Measurements from ENCODE around the gene WDR70.
"Not testable (repeated sequence)": the region's sequence is repeated elsewhere in the genome, so short reads cannot be mapped to it uniquely, and the experiment has no call there.

Gene WDR70

DNA sequence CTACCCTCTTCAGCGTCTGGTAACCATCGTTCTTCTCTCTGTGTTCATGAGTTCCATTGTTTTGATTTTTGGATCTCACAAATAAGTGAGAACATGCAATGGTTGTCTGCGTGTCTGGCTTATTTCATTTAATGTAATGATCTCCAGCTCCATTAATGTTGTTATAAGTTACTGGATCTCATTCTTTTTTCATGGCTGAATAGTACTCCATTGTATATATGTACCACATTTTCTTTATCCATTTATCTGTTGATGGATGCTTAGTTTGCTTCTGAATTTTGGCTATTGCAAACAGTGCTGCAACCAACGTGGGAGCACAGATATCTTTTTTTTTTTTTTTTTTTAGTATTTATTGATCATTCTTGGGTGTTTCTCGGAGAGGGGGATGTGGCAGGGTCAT is 139.2 kb downstream of the WDR70 start:
- not testable (repeated sequence) for DNase-seq

DNA sequence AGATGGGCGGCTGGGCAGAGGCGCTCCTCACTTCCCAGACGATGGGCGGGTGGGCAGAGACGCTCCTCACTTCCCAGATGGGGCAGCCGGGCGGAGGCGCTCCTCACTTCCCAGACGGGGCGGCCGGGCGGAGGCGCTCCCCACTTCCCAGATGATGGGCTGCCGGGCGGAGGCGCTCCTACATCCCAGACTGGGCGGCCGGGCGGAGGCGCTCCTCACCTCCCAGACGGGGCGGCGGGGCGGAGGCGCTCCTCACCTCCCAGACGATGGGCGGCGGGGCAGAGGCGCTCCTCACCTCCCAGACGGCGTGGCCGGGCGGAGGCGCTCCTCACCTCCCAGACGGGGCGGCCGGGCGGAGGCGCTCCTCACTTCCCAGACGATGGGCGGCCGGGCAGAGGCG is 140.2 kb downstream of the WDR70 start:
- no peak for DNase-seq

DNA sequence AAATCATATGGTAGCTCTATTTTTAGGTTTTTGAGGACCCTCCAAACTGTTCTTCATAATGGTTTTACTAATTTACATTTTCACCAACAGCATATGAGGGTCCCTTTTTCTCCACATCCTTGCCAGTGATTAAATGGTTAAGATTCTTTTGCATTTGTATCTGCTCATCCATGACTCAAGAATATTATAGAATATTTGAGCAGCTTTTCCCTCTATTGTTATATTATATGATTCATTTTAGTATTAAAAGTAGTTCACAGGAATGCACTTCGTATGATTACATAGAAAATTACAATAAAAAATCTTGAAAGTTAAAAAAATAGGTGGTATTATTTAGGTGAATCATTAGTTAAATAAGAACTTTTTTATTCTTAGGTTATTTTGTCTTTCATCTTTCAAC is 140.7 kb downstream of the WDR70 start:
- DNase-seq: no peak

DNA sequence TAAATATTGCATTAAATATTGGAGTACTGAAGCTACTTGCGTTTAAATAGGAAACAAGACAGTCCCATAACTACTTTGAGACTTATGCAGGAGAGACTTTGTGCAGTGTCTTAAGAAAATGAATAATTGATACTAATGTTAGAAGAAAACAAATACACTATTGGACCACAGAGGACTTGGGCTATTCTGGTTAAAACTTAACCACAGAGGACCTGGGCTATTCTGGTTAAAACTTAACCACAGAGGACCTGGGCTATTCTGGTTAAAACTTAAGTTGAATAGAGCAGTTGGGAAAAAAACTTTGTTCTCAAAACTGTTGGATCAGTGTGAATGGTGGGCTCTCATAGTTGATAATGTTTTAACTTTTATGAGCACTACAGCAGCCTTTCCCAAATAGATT is 141.7 kb downstream of the WDR70 start:
- no peak for DNase-seq

DNA sequence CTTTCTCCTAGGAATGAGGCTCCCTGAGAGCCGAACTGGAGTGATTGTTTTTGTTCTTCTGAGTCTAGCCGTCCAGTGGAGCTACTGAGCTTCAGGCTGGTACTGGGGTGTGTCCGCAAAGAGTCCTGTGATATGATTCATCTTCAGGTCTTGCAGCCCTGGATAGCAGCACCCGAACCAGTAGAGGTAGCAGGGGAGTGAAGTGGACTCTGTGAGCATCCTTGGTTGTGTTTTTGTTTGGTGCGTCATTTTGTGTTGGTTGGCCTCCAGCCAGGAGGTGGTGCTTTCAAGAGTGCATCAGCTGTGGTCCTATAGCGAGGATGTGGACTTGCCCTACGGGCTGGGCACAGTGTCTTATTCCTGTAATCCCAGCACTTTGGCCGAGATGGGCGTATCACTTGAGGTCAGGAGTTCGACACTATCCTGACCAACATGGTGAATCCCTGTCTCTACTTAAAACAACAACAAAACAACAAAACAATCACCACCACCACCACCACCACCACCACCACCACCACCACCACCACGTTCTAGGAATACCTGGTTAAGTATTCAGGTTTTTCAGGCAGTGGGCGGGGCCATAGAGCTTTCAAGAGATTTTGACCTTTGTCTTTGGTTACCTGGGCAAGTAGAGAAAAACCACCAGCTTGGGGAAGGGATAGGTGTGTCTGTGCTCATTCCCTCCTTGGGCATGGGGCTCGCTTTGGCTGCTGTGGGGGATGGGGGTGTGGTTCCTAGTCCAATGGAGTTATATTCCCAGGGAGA is 154.0 kb downstream of the WDR70 start:
- DNase-seq: no peak

DNA sequence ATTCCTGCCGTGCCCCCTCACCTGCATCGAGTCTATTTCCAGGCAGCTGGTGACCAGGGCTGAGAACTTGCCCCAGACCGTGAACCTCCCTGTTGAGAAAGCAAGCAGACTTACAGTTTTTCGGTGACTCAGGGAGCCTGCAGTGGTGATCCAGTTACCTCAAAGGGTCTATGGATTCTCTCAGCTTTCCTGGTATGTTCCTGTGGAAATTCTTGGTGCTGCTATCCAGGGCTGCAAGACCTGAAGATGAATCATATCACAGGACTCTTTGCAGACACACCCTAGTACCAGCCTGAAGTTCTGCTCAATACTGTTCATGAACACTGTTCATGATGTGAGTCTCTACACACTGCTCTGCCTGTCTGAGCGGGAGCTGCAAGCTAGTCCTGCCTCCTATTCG is 154.7 kb downstream of the WDR70 start:
- DNase-seq: no peak

DNA sequence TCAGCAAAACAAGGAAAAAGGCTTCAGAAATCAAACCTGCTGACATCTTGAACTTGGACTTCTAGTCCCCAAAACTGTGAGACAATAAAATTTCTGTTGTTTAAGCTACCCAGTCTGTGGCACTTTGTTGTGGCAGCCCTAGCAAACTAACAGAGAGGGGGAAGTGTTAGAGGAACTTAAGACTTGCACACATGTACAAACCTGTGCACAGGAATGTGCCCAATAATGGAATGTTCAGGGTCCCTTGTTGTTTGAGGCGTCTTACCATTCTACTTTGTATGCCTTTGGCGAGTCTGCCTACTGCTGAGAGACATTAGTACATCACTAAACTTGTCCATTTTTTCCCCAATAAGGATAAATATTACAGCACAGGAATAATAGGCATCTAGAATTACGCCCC is 160.3 kb downstream of the WDR70 start:
- DNase-seq: no peak

DNA sequence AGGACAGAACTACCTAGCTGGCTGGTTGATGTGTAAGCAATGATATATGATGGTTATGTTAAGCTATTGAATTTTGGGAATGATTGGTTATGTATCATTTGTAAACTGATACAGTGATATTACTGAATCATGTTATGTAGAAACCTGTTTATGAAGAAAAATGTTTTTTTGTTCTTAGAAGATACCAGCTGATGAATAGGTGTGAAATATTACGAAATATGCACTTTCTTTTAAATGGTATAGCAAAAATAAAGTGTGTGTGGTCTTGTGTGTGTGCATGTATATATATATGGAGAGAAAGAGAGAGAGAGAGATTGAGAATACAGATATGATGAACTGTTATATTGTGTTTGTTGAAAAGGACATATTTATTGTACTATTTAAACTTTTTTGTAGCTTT is 164.1 kb downstream of the WDR70 start:
- no peak for DNase-seq

DNA sequence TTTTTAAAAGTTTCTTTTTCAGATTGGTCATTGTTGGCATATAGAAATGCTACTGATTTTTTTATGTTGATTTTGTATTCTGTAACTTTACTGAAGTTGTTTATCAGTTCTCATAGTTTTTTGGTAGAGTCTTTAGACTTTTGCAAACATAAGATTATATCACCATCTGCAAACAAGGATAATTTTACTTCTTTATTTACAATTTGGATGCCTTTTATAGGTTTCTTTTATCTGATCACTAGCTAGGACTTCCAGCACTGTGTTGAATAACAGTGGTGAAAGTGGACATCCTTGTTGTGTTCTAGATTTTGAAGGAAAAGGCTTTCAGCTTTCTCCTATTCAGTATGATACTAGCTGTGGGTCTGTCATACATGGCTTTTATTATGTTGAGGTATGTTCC is 170.3 kb downstream of the WDR70 start:
- no peak for DNase-seq

DNA sequence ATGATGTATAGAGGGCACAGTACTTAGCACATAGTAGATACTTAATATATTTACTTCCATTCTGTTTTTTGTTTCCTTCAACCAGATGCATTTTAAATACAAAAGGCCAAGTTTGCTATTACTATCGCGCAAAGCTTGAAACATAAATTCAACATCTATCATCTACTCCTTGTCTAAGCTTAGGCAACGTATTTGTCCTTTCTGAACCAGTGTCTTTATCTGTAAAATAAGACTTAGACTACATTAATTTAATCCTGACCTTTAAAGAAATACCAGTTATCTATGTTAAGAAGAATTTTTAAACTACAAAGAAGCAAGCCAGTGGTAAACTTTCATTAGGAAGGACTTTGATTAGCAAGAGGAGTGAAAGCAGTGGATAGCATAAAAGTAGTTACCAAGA is 173.0 kb downstream of the WDR70 start:
- DNase-seq: no peak

DNA sequence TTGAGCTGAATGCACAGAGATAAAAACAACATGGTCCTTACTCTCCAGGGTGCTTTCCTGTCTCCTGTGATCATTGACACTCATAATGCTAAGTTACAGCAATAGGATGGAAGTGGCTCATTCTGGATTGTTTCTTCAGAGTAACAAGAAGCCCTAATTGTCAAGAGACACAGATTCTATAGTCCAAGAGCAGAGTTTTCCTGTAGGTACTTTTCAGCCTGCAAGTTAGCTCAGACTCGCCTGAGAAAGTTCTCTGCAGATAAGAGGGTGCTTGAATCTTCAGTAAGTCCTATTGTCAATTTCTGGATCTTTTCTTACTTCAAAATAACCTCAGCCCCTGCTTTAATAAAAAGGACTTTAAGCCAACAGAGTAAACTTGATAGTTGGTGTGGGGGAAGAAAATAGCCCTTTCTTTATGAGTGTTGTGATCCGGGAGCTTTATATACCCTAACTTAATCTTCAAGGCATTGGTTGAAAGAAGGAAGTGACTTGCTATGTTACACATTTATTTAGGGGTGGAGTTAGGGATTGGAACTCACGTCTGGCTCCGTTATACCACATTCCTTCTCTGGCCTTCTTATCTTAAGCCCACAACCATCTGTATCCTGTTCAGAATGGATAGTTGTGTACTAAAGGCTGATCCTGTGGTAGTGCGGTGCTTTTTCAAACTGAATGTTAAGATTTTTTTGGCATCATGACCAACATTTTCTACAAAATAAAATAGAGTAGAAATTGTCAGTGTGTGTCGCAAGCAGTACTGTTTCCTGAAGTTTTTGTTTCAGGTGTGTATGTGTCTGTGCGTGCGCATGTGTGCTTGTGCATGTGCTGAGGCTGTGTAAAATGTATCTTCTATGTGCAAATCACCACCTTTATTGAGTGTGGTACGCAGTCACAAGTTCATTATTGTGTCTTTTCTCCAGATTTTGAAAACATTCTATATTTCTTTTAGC is 173.9 kb downstream of the WDR70 start:
- DNase-seq: no peak

DNA sequence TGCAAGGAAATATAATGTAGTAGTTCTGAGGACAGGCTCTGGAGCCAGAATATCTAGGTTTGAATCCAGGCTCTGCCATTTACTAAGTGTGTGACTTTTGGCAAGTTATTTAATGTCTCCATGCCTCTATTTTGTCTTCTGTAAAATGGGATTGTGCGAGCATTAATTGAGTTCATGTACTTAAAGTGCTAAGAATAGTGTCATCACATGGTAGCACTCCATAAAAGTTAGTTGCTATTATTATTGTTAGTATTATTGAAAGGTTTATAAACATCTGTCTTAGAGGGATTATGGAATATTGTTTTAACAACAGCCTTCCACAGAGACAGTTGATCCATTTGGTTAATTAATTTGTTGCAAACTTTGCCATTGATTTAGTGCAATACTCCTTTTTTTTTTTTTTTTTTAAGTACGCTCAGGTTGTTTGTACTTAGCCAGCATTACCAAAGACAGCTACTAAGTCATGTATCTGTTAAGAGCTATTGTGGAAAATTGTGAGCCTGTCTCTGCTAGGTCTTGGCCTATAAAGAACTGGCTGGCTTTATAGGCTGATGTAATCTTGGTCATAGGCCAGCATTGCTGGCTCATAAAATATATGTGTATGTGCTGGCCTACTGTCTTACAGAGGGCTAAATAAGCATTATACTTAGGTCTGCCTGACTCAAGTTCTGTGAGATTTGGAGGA is 174.7 kb downstream of the WDR70 start:
- no peak for DNase-seq

DNA sequence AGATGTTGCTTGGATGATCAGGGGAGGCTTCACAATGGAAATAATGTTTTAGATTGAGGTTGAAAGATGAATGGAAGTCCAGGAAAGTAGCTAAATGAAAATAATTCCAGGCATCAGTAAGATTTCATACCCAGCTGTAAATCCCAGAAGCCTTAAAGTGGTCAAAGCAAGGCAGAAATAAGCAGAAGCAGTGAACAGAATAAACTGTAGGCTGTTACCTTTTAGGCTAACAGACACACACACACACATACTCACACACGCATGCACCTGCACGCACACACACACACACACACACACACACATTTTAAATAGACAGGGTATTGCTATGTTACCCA is 175.3 kb downstream of the WDR70 start:
- DNase-seq: no peak

DNA sequence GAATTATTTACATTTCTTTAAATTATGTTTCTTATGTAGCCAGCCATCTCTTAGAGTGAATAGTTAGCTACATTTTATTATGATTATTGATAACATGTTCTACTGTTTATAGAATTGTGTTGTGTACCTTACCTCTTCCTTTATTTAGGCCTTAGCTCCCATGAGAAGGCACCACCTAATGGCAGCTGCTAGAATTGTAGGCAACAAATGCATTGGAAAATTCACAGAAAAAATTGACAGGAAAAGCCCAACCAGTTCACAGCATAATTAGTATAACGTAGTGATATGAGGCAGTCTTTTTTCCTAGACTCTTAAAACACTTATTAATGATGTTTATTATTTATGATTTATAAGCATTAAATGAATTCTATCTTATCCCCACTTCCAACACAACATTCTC is 175.8 kb downstream of the WDR70 start:
- DNase-seq: no peak

DNA sequence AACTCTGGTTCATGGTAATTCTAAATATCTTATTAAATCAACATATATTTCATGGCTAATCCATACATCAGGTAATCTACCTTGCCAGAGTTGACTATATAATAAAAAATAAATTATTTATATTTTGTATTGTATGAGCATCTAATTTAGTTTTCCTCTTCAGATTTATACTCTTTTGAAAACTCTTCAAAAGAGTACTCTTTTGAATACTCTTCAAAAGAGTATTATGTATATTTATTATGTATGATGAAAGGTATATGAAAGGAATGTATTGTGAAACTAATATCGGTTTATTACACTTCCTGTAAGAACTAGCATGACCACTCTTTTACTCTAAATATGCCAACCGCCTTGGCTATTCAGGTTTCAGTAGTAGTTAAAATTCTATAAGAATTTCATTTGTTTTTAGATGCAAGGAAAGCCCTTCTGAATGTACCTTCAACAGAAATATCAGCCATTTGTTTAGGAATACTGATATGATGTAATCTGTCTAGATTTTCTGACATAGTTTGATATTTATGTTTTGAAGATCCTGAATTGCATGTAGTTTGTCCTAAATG is 178.7 kb downstream of the WDR70 start:
- no peak for DNase-seq

DNA sequence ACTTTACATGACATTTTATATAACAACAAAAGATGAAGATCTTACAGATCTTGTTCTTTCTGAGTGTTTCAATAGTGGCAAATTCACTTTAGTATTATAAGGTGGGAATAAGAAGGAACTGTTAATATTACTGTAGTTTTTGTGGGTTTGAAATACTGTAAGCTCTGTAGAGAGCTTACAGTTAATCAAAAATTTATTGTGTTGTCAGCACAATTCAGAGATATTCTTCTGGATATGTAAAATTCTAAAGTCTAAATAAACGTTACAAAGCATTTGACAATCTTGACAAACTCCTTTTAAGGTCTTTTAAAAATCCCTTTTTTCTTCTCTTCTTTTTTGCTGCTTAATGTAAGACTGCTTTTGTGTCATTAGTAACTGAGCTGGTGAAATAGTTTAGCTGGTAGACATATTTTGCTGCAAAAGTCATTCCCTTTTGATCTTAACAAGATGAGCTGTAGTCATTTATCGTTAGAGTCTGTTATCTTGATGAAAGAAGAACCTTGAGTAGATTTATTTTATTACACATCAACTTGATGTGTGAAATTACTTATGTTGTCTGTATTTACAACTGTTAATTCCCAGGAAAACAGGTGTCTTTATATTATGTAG is 186.0 kb downstream of the WDR70 start:
- no peak for DNase-seq

DNA sequence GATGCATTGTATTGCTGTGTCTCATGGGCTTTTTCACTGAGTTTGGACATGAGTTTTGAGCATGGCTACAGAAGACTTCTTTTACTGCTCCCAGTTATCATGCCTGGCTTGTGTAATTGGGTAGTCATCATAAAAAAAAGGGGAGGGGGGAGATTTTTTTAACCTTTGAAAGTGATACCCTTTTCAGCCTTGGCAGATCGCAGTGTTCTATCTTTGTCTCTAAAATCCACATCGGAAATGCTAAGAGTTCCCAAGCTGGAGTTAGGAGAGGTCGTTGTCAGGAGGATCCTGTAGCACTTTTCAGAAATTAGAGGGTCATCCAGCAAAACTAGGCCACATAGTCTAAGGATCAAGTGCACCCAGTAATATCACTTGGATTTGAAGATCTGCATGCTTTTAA is 188.4 kb downstream of the WDR70 start:
- DNase-seq: no peak

DNA sequence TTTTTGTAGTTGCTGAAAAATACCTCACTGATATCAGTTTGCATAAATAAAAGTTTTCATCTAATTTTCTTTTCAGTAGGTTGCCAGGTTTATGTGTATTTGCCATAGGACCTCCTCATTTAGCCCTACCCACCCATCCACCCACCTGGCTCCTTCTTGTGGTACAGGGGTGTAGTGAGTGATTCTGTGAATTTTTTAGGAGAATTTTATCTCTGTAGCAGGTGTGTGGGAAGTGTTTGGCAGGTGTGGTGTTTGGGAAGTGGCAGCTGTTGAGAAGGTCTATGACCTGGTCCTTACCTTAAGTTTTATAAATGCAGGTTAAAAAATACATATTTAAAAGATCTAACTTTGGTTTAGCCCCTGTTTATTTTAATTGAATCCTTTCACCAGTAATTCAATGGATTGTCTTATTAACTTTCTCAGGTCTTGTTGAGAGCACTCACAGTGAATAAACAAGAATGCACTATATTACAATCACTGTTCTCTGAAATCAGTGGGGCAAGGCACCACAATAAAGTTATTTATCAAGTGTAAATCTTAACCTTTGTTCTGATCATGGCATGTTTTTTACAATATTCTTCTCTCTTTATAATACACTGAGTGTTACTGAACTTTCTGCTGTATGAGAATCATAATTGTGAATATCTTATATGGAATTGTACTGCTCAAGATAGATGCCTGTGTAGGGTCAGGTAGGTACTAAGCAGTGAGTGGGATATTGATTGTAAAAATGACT is 189.1 kb downstream of the WDR70 start:
- DNase-seq: no peak

DNA sequence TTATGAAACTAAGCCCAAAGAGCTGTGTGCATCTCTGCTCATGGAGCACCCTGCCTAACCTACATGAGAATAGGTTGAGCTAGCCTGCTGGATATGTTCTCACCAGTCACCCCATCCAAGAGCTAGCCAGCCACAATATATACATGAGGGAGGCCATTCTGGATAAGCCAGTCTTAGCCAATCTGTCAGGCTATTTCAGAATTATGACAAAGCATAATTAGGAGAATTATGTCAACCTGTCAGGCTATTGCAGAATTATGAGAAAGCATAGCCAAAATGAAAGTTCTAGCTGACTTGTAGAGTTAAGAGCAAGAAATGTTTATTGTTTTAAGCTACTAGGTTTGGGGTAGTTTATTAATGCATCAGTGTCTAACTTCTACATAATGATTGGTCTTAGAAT is 189.8 kb downstream of the WDR70 start:
- no peak for DNase-seq

DNA sequence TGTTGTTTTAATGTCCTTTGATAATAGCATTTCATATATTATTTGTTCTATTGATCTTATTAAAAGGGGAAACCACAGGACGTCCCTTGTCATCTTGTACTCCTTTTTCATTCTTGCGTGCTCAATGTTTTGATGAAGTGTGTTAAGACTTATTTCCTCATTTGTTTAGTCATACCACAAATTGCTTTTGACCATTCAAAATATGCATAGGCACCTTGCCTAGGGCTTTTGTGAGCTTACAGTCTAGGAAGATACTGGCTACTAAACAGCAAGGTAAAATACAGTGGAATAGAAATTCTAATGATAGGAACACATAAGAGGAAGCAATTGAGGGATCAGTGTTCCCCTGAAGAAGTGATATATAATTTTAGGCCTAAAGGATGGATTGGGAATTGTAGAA is 190.3 kb downstream of the WDR70 start:
- DNase-seq: no peak

DNA sequence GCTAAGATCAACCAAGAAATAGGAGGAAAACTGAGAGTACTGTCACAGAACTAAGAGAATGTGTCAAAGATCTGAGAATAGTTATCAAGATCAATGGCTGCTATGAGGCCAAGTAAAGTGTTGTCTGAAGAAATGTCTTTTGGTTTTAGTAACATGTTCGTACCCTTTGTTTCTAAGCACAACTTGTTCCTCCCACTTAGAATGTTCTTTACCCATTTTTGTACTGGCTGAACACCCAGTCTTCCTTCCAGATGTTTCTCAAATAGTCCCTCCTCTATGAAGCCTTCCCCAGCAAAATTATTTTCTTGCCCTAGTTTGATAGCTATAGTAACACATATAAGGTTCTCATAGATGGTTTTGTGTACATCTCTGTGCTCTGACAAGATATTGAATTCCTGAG is 191.5 kb downstream of the WDR70 start:
- no peak for DNase-seq

DNA sequence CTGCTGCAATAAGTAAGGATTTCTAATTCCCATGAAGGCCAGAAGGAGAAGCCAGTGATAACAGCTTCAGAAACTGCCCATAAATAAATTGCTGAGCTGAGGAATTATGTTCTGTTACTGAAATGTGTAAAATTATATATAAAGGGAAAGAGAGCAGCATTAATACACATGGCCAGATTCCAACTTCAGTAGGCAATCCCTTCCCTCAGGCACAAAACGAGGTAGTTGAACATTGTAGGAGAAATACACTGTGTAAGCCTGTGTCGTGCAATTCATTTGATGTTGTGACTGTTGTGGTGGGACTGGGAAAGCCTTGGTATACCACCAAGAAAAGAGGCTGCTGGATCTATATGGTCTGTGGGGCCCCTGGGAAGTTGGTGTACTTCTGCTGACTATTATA is 192.9 kb downstream of the WDR70 start:
- DNase-seq: no peak

All from effector CD4-positive, alpha-beta T cell (primary cell).